Endothelial cell of umbilical vein (primary cell): Measurements from ENCODE around the gene BANK1. TPM values are rescaled to one million over a fixed set of nuclear protein-coding genes. Genes with fewer than 3 reads are reported as not detected.

ENCODE experiments used
- BruUV-seq: library from RNA; stranded (reverse); fragments of 400-500 nt; replicated peaks from 2 replicates; lab custom pipeline; 2021; lab: Mats Ljungman, UMichigan
- CTCF ChIA-PET: fragments of 300-600, 350-600 bp; sonication (Branson Sonifier 250); formaldehyde crosslinking; loops from one replicate; lab custom pipeline; 2021; ENCODE audit warnings: antibody characterized with exemption, inconsistent platforms; lab: Charles Lee
- POLR2A ChIA-PET: fragments of 300-600, 350-600 bp; sonication (Branson Sonifier 250); formaldehyde crosslinking; loops from one replicate; lab custom pipeline; 2021; ENCODE audit warnings: antibody characterized with exemption, inconsistent platforms; lab: Charles Lee
- DNase-seq: peaks from one replicate; pipeline ENCODE4 v3.0.0-alpha.2; 2011; ENCODE audit warnings: low read depth, low spot score
- FAIRE-seq: peaks from 2 replicates; lab custom pipeline; 2011; peaks lifted over from hg19 to GRCh38; lab: Jason Lieb, UNC
- H2AFZ ChIP-seq: 2 replicates; pipeline ENCODE4 v1.6.0; 2012; ENCODE audit warnings: low read depth, low read length, control low read depth, inconsistent platforms
- H3K27ac ChIP-seq: 2 replicates; pipeline ENCODE4 v1.5.1; 2011; ENCODE audit warnings: low read depth, mild to moderate bottlenecking, control low read depth, low read length, moderate library complexity; ENCODE audit not compliant: insufficient read depth
- H3K27me3 ChIP-seq, 2 experiments: 2 replicates each; pipeline versions ENCODE4 v1.6.0 to v1.6.1; 2011; ENCODE audit warnings: low read length in 2 of 2, mixed read lengths in 1 of 2; ENCODE audit not compliant: control insufficient read depth in 2 of 2, insufficient read depth in 2 of 2
- H3K36me3 ChIP-seq, 2 experiments: 2 replicates in 1 of 2; 3 replicates in 1 of 2; pipeline ENCODE4 v1.5.1; 2011; ENCODE audit warnings: low read length in 2 of 2, mild to moderate bottlenecking in 1 of 2, moderate library complexity in 1 of 2; ENCODE audit not compliant: control insufficient read depth in 2 of 2, insufficient read depth in 2 of 2; ENCODE audit errors: extremely low read depth in 1 of 2
- H3K4me1 ChIP-seq: 3 replicates; pipeline ENCODE4 v1.5.1; 2011; ENCODE audit warnings: mild to moderate bottlenecking, low read length; ENCODE audit not compliant: control insufficient read depth, insufficient read depth; ENCODE audit errors: extremely low read depth
- H3K4me2 ChIP-seq: 2 replicates; pipeline ENCODE4 v1.6.1; 2011; ENCODE audit warnings: low read length, control low read depth, mixed read lengths; ENCODE audit not compliant: insufficient read depth
- H3K4me3 ChIP-seq, 3 experiments: fragments of 200-600 bp in 1 of 3; sonication (generic), shearing (Covaris generic) in 1 of 3; replicated peaks in 1 of 3; 2 replicates each; pipeline ENCODE4 v1.5.1; 2011 to 2016; ENCODE audit warnings: control low read depth in 3 of 3, low read length in 3 of 3, mild to moderate bottlenecking in 2 of 3, inconsistent platforms in 1 of 3, low read depth in 1 of 3, moderate library complexity in 1 of 3; ENCODE audit not compliant: insufficient read depth in 1 of 3
- H3K79me2 ChIP-seq: 2 replicates; pipeline ENCODE4 v1.6.0; 2012; ENCODE audit warnings: low read length, inconsistent platforms; ENCODE audit not compliant: control insufficient read depth, insufficient read depth
- H3K9ac ChIP-seq: replicated peaks from 2 replicates; pipeline ENCODE3; 2011; ENCODE audit warnings: low read length, control low read depth; ENCODE audit not compliant: insufficient read depth; ENCODE audit errors: extremely low read depth
- H3K9me1 ChIP-seq: replicated peaks from 3 replicates; pipeline ENCODE4 v1.6.0; 2011; ENCODE audit warnings: mild to moderate bottlenecking, low read length; ENCODE audit not compliant: control insufficient read depth, insufficient read depth; ENCODE audit errors: extremely low read depth
- H3K9me3 ChIP-seq: replicated peaks from 2 replicates; pipeline ENCODE4 v1.5.1; 2012; ENCODE audit warnings: low read length, inconsistent platforms; ENCODE audit not compliant: control insufficient read depth, insufficient read depth
- H4K20me1 ChIP-seq: replicated peaks from 2 replicates; pipeline ENCODE3; 2011; ENCODE audit warnings: mild to moderate bottlenecking, low read length; ENCODE audit not compliant: control insufficient read depth, insufficient read depth; ENCODE audit errors: extremely low read depth
- CTCF ChIP-seq, 2 donors: IDR thresholded peaks; 1 replicate in 1 of 2; 2 replicates in 1 of 2; pipeline ENCODE4 v1.5.1; 2011; ENCODE audit warnings: low read length in 2 of 2, mild to moderate bottlenecking in 2 of 2, moderate library complexity in 2 of 2, control low read depth in 1 of 2, inconsistent platforms in 1 of 2, low read depth in 1 of 2; ENCODE audit not compliant: insufficient read depth in 1 of 2; ENCODE audit errors: extremely low read depth in 1 of 2
- EZH2 ChIP-seq: IDR thresholded peaks from 2 replicates; pipeline ENCODE4 v1.6.1; 2012; ENCODE audit warnings: borderline replicate concordance, low read depth, mild to moderate bottlenecking, moderate library complexity, low read length, inconsistent platforms; ENCODE audit not compliant: severe bottlenecking
- FOS ChIP-seq: IDR thresholded peaks from 2 replicates; pipeline ENCODE4 v1.6.1; 2011; ENCODE audit warnings: mild to moderate bottlenecking, low read length, moderate library complexity, borderline replicate concordance; ENCODE audit not compliant: insufficient read depth
- GATA2 ChIP-seq: IDR thresholded peaks from 2 replicates; pipeline ENCODE4 v1.7.0; 2011; ENCODE audit warnings: low read depth, mild to moderate bottlenecking, moderate library complexity, mixed read lengths, low read length; ENCODE audit not compliant: insufficient read length, insufficient read depth
- JUN ChIP-seq: IDR thresholded peaks from 2 replicates; pipeline ENCODE4 v1.6.1; 2011; ENCODE audit warnings: borderline replicate concordance, low read depth; ENCODE audit not compliant: insufficient read length, insufficient read depth
- MAX ChIP-seq: IDR thresholded peaks from 2 replicates; pipeline ENCODE4 v1.6.1; 2011; ENCODE audit not compliant: insufficient read depth, insufficient read length
- MYC ChIP-seq: IDR thresholded peaks from one replicate; pipeline ENCODE4 v1.6.1; 2011; ENCODE audit warnings: mild to moderate bottlenecking, low read depth, low read length
- POLR2A ChIP-seq: IDR thresholded peaks from 2 replicates; pipeline ENCODE4 v1.6.1; 2012; ENCODE audit warnings: low read depth, mild to moderate bottlenecking, control low read depth, low read length
- POLR2AphosphoS5 ChIP-seq: IDR thresholded peaks from 2 replicates; pipeline ENCODE4 v1.6.1; 2012; ENCODE audit warnings: low read depth, mild to moderate bottlenecking, control low read depth, low read length, moderate library complexity; ENCODE audit not compliant: insufficient read depth
- dilution Hi-C: fragments of 300-500 bp; cut with MboI; formaldehyde crosslinking; loops from one replicate; pipeline ENCODE4 v1.15.0; 2019; ENCODE audit warnings: low sequenced_read_pairs; ENCODE audit not compliant: extremely low pct_ligation_motif_present
- intact Hi-C: fragments of 100-400 bp; cut with micrococcal nuclease; formaldehyde crosslinking; loops from one replicate; pipeline ENCODE4 v1.10.0; 2022
- polyA plus RNA-seq, 4 experiments: library from polyadenylated mRNA; depleted of rRNA in 3 of 4; stranded (reverse) in 3 of 4; unstranded in 1 of 4; fragments of >200 nt; gene quantifications; 2 replicates each; pipeline versions ENCODE4 v1.2.1 to v1.2.3, GENCODE V29; 2011 to 2012; ENCODE audit warnings: missing spikeins in 1 of 4
- total RNA-seq: library from RNA; stranded (reverse); gene quantifications from 2 replicates; pipeline ENCODE4 v1.2.3, GENCODE V29; 2021

The BANK1 gene
- total and polyA plus RNA-seq, 2 donors (not counting 3 experiments of a cell fraction or from before 2014, with no cell fraction given): 0.29 to 0.32 TPM

GRCh38 chr4:102031406-102031805 lies 240.9 kb downstream of the BANK1 start:
- intact Hi-C loops (no loop called here), dilution Hi-C loops (no loop called here)
- Histone ChIP-seq H3K9me3 (no peaks in the 10 kb centered on the region), H3K27ac (no peak overlapping the region), H2AFZ (no peak overlapping the region), H3K9ac (no peak overlapping the region), H4K20me1 (no peaks in the 10 kb centered on the region), H3K4me2 (no peak overlapping the region), H3K9me1 (no peaks in the 10 kb centered on the region), H3K79me2 (no peaks in the 10 kb centered on the region), H3K36me3 (no peaks in the 10 kb centered on the region), H3K4me1 (no peaks in the 10 kb centered on the region), H3K4me3 (no peak overlapping the region), H3K27me3 (no peaks in the 10 kb centered on the region)
- ChIA-PET CTCF (no interaction called here), POLR2A (no interaction called here)
- no peak for TF ChIP-seq POLR2A
- TF ChIP-seq FOS: no peak
- TF ChIP-seq EZH2: no peak
- TF ChIP-seq JUN: no peak
- TF ChIP-seq GATA2: no peak
- TF ChIP-seq POLR2AphosphoS5: no peak
- TF ChIP-seq CTCF (IDR thresholded peaks at IDR 0.05; ENCODE audit: extremely low read depth in 1 of 2, insufficient read depth in 1 of 2, low read depth in 1 of 2, low read length in 2 of 2): no peak
- no peak for TF ChIP-seq MAX
- TF ChIP-seq MYC: no peak
- no peak for FAIRE-seq
- DNase-seq: no peak
- no TSS peak for BruUV-seq
